ENCODE results near the gene CD2AP. TPM values are rescaled to one million over a fixed set of nuclear protein-coding genes. Genes with fewer than 3 reads are reported as not detected.

Gene CD2AP
- 33.2 TPM for total RNA-seq

GRCh38 chr6:47477497-47478232 lies at the start of gene CD2AP:
TSS of gene CD2AP (plus strand) at chr6:47477789. CDS start at chr6:47478245, 456 bp downstream.

Small RNA genes lying within 50 kb of the gene (small RNA-seq; reads per million reads assigned to genes)
- not detected for gene RF00019 (ENCODE audit: low replicate concordance)

Other genes with a start within 250 kb of the CD2AP start
- 41.9 TPM for gene TNFRSF21, start 167.9 kb upstream of the CD2AP start, total RNA-seq
- gene ADGRF4, start 220.8 kb downstream of the CD2AP start, total RNA-seq = 0.31 TPM